Ascending aorta (tissue), 2 donors: ENCODE measurements around the gene SLC35E2B. TPM values are rescaled to one million over a fixed set of nuclear protein-coding genes. Genes with fewer than 3 reads are reported as not detected.
A peak's percentile ranks its signal among the peaks of the same experiment; 100 is the strongest.
"Not testable (repeated sequence)": the region's sequence is repeated elsewhere in the genome, so short reads cannot be mapped to it uniquely, and the experiment has no call there.

ENCODE experiments used
- DNase-seq, 2 donors: peaks; one replicate each; pipeline ENCODE4 v3.0.0-alpha.2; 2019; ENCODE audit warnings: low spot score in 2 of 2
- H3K27ac ChIP-seq, 2 donors: fragments of 200-600 bp; sonication (generic); one replicate each; pipeline ENCODE4 v1.5.1; 2016 to 2017; ENCODE audit warnings: mild to moderate bottlenecking in 1 of 2
- H3K27me3 ChIP-seq: fragments of 200-600 bp; sonication (generic); one replicate; pipeline ENCODE4 v1.5.1; 2017
- H3K36me3 ChIP-seq, 2 donors: fragments of 200-600 bp; sonication (generic); one replicate each; pipeline ENCODE4 v1.5.1; 2016
- H3K4me1 ChIP-seq, 2 donors: fragments of 200-600 bp; sonication (generic); one replicate each; pipeline ENCODE4 v1.5.1; 2016 to 2017; ENCODE audit warnings: mild to moderate bottlenecking in 1 of 2
- H3K4me3 ChIP-seq, 2 donors: fragments of 200-600 bp; sonication (generic); one replicate each; pipeline ENCODE4 v1.5.1; 2016 to 2017; ENCODE audit warnings: mild to moderate bottlenecking in 1 of 2
- H3K9me3 ChIP-seq, 2 donors: fragments of 200-600 bp; sonication (generic); one replicate each; pipeline ENCODE4 v1.5.1; 2016
- intact Hi-C: fragments of 100-400 bp; cut with DNase I; formaldehyde crosslinking; loops from one replicate; pipeline ENCODE4 v1.15.1; 2023
- total RNA-seq: library from RNA; depleted of rRNA; stranded (reverse); fragments of >200 nt; gene quantifications from one replicate; pipeline ENCODE4 v1.1.0, GENCODE V29; 2016
- TF ChIP-seq, protein P1 (sequence below), 3 experiments: fragments of 200-600 bp in 2 of 3; fragments of 450-650 bp in 1 of 3; sonication (generic) in 2 of 3; IDR thresholded peaks; one replicate each; pipeline ENCODE4 v1.5.1; 2016 to 2019; ENCODE audit warnings: antibody characterized with exemption in 3 of 3, mild to moderate bottlenecking in 1 of 3, moderate library complexity in 1 of 3

SLC35E2B gene
- total RNA-seq, 1 donor from 2014 or later = 43.7 TPM

DNA sequence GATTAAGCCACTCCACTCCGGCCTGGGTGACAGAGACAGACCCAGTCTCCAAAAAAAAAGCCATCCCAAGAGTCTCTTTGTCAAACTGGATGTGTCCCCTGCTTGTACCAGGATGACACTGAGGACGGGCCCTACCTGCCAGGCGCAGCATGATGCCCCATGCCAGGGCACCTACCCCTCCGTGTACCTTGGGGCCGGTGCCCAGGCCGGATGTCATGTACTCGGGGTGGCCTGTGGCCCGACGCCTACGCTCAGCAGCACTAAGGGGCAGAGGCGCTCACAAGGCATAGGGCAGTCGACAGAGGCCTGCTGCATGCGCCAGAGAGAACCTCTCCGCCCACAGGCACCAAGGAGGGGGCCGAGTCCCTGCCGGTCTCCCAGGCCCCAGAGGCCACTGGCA is 53.2 kb downstream of the SLC35E2B start:
- H3K27me3 ChIP-seq, H3K9me3 ChIP-seq, H3K27ac ChIP-seq, H3K4me1 ChIP-seq, intact Hi-C loops, H3K4me3 ChIP-seq: not testable (repeated sequence)
- peak in 1 of 2 donors; percentile 41 for DNase-seq
- H3K36me3 ChIP-seq = peaks cover 23 to 30% of the 10 kb centered on the region in 2 donors

DNA sequence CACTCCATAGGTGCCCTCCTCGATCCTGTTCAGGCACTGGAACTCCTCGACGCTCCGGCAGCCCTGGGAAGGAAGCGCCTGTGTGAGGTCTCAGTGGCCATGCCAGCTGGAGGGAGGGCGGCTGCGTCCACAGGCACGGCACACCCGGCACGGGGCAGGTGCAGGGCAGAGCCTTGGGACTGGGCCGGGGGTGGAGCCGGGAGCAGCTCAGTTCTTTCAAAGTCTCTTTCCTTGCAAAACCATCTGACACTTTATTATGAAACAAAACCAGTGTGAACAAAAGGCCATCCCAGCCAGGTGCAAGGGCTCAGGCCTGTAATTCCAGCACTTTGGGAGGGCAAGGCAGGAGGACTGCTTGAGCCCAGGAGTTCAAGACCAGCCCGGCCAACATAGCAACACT is 54.1 kb downstream of the SLC35E2B start:
- intact Hi-C loops, H3K4me1 ChIP-seq, H3K27me3 ChIP-seq, H3K4me3 ChIP-seq, H3K9me3 ChIP-seq, H3K27ac ChIP-seq: not testable (repeated sequence)
- DNase-seq = peak in 1 of 2 donors; percentile 13
- H3K36me3 ChIP-seq = peaks cover 23 to 30% of the 10 kb centered on the region in 2 donors

DNA sequence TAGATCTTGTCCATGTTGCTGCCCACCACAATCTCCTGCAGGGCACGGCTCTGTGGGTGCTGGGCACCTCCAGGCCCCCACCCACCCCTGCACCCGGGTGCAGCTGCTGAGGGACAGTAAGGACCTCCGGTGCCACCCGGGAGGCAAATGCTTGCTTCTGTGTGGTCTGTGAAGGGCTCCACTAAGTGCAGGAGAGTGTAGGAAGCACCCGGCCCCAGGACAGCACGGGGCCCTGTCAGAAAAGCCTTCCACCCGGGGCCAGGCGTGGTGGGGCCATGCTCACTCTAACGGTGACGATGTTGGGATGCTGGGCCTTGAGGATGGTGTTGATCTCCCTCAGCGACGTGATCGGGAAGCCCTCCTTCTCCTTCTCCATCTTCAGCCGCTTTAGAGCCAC is 55.1 kb downstream of the SLC35E2B start:
- H3K4me1 ChIP-seq, H3K4me3 ChIP-seq, H3K27ac ChIP-seq, H3K27me3 ChIP-seq, DNase-seq, intact Hi-C loops, H3K9me3 ChIP-seq: not testable (repeated sequence)
- H3K36me3 ChIP-seq = peaks cover 23 to 30% of the 10 kb centered on the region in 2 donors

DNA sequence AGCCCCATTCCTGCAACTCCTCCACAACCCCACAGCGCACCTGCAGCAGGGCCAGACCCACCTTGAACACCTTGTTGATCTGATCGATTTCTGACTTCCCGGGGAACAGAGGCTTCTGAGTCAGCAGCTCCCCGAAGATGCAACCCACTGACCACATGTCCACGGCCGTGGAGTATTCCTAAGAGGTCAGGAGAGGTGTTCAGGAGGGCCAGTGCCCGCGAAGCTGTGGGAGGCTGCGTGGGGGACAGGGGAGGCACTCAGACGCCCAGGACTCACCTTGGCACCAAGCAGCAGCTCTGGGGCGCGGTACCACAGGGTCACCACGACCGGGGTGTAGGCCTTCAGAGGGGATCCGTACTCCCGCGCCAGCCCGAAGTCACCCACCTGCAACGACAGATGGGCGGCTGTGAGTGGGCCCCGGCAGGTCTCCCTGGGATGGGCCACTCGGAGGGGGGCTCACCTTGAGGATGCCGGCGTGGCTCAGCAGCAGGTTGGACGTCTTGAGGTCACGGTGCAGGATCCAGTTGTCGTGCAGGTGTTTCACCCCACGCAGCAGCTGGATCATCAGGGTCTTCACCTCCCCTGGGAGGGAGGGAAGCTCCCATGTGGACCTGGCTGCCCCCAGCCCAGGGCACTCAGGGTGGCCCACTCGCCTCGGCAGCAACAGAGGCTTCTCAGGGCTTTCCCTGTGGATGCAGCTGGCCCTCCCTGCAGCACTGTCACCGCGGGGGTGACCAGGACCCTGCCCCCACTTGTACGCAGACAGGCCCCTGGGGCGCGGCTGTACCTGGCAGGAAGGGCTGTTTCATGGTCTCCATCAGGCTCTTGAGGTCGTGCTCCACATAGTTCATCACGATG is 55.7 kb downstream of the SLC35E2B start:
- H3K27me3 ChIP-seq, H3K9me3 ChIP-seq, intact Hi-C loops, H3K4me3 ChIP-seq, H3K4me1 ChIP-seq, H3K27ac ChIP-seq: not testable (repeated sequence)
- peak; percentile 4 to 62 for DNase-seq
- peaks cover 23 to 30% of the 10 kb centered on the region in 2 donors for H3K36me3 ChIP-seq

GRCh38 chr1:1634613-1635012 is 58.0 kb downstream of the SLC35E2B start:
- intact Hi-C loops, H3K4me3 ChIP-seq, H3K9me3 ChIP-seq, DNase-seq, H3K27me3 ChIP-seq, H3K4me1 ChIP-seq, H3K27ac ChIP-seq: not testable (repeated sequence)
- peaks cover 18 to 25% of the 10 kb centered on the region in 2 donors for H3K36me3 ChIP-seq

DNA sequence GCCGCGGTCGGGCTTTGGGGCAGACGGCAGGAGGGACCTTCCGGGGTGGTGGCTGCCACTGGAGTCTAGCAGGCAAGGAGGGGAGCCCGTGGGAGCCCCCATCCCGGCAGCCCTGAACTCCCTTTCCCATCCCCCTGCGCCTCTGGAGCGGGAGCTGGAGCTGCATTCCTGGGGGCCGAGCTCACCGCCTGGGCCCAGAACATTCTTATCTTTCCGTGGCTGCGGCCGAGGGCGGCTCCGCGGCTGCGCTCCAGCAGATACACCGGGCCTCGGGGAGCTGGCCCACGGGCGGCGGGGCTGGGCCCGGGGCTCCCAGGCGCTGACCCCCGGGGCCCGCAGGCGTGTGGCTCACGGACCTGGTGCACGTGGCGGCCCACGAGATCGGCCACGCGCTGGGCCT is 59.2 kb downstream of the SLC35E2B start:
- H3K4me1 ChIP-seq, H3K27me3 ChIP-seq, DNase-seq, H3K27ac ChIP-seq, intact Hi-C loops, H3K4me3 ChIP-seq, H3K9me3 ChIP-seq: not testable (repeated sequence)
- H3K36me3 ChIP-seq = peaks cover 17 to 18% of the 10 kb centered on the region in 2 donors

GRCh38 chr1:1631782-1632420 is 60.7 kb downstream of the SLC35E2B start, which contains the start of gene MMP23B:
MMP23B (plus strand) TSS chr1:1632173; CDS start chr1:1632219, 46 bp downstream.
- no peak for DNase-seq
- no peaks in the 10 kb centered on the region for H3K27me3 ChIP-seq
- intact Hi-C loops = no loop called here
- TF ChIP-seq, protein P1, sequence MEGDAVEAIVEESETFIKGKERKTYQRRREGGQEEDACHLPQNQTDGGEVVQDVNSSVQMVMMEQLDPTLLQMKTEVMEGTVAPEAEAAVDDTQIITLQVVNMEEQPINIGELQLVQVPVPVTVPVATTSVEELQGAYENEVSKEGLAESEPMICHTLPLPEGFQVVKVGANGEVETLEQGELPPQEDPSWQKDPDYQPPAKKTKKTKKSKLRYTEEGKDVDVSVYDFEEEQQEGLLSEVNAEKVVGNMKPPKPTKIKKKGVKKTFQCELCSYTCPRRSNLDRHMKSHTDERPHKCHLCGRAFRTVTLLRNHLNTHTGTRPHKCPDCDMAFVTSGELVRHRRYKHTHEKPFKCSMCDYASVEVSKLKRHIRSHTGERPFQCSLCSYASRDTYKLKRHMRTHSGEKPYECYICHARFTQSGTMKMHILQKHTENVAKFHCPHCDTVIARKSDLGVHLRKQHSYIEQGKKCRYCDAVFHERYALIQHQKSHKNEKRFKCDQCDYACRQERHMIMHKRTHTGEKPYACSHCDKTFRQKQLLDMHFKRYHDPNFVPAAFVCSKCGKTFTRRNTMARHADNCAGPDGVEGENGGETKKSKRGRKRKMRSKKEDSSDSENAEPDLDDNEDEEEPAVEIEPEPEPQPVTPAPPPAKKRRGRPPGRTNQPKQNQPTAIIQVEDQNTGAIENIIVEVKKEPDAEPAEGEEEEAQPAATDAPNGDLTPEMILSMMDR (IDR thresholded peaks at IDR 0.05) = no peak
- peaks cover 12 to 24% of the 10 kb centered on the region in 2 donors for H3K36me3 ChIP-seq
- H3K9me3 ChIP-seq = no peaks in the 10 kb centered on the region
- H3K27ac ChIP-seq = peak within 1 kb of the TSS; percentile 60 to 87
- peaks cover 0 to 3% of the 10 kb centered on the region in 2 donors for H3K4me1 ChIP-seq
- H3K4me3 ChIP-seq = peak within 1 kb of the TSS; percentile 48 to 65

GRCh38 chr1:1630965-1631781 is 61.4 kb downstream of the SLC35E2B start:
- H3K36me3 ChIP-seq = peaks cover 6 to 22% of the 10 kb centered on the region in 2 donors
- H3K4me1 ChIP-seq = peaks cover 0 to 3% of the 10 kb centered on the region in 2 donors
- peak in 1 of 2 donors; percentile 83 for DNase-seq
- intact Hi-C loops = no loop called here
- peak overlapping the region; percentile 60 to 87 for H3K27ac ChIP-seq
- H3K9me3 ChIP-seq = no peaks in the 10 kb centered on the region
- H3K4me3 ChIP-seq = peak overlapping the region; percentile 48 to 65
- no peaks in the 10 kb centered on the region for H3K27me3 ChIP-seq
- TF ChIP-seq, protein P1 (IDR thresholded peaks at IDR 0.05) = no peak
